Testis (tissue), 2 donors: ENCODE results near the gene ACBD5.

Source experiments
- POLR2A ChIP-seq: fragments of 450-650 bp; IDR thresholded peaks from one replicate; pipeline ENCODE4 v1.6.1; 2017; ENCODE audit warnings: antibody characterized with exemption, mild to moderate bottlenecking, moderate library complexity
- TF ChIP-seq, protein P1 (sequence below), 3 experiments: fragments of 450-650 bp in 2 of 3; fragments of 200-600 bp in 1 of 3; sonication (generic) in 1 of 3; IDR thresholded peaks; one replicate each; pipeline ENCODE4 v1.5.1; 2016 to 2019; ENCODE audit warnings: antibody characterized with exemption in 3 of 3, mild to moderate bottlenecking in 2 of 3, moderate library complexity in 1 of 3

DNA sequence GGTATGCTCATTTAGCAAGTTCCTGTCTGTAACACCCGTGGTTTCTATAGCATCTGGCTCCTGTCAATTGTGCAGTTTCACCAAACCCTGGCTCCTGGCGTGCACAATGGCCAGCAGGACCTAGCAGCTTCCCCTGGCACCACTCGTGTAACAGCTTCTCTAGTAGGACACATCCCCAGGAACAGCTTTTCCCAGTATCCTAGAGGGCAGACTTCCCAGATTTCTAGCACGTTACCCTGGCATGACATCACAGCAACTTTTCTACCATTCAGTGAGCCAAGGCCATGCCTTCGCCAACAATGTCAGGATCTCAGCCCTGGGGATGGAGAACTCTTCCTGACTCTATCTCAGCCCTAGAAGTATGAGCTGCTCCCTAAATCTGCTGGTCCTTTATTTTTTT, 92.9 kb downstream of the ACBD5 start:
- TF ChIP-seq POLR2A, result no peak
- TF ChIP-seq, protein P1, sequence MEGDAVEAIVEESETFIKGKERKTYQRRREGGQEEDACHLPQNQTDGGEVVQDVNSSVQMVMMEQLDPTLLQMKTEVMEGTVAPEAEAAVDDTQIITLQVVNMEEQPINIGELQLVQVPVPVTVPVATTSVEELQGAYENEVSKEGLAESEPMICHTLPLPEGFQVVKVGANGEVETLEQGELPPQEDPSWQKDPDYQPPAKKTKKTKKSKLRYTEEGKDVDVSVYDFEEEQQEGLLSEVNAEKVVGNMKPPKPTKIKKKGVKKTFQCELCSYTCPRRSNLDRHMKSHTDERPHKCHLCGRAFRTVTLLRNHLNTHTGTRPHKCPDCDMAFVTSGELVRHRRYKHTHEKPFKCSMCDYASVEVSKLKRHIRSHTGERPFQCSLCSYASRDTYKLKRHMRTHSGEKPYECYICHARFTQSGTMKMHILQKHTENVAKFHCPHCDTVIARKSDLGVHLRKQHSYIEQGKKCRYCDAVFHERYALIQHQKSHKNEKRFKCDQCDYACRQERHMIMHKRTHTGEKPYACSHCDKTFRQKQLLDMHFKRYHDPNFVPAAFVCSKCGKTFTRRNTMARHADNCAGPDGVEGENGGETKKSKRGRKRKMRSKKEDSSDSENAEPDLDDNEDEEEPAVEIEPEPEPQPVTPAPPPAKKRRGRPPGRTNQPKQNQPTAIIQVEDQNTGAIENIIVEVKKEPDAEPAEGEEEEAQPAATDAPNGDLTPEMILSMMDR (IDR thresholded peaks at IDR 0.05), result no peak
